ENCODE measurements around the gene LRRC63. TPM values are rescaled to one million over a fixed set of nuclear protein-coding genes. Genes with fewer than 3 reads are reported as not detected.

Gene LRRC63
- total RNA-seq, 3 donors from 2014 or later = not detected

GRCh38 chr13:46171217-46171616 is 40.5 kb upstream of the LRRC63 start:
- TF ChIP-seq, protein P1, sequence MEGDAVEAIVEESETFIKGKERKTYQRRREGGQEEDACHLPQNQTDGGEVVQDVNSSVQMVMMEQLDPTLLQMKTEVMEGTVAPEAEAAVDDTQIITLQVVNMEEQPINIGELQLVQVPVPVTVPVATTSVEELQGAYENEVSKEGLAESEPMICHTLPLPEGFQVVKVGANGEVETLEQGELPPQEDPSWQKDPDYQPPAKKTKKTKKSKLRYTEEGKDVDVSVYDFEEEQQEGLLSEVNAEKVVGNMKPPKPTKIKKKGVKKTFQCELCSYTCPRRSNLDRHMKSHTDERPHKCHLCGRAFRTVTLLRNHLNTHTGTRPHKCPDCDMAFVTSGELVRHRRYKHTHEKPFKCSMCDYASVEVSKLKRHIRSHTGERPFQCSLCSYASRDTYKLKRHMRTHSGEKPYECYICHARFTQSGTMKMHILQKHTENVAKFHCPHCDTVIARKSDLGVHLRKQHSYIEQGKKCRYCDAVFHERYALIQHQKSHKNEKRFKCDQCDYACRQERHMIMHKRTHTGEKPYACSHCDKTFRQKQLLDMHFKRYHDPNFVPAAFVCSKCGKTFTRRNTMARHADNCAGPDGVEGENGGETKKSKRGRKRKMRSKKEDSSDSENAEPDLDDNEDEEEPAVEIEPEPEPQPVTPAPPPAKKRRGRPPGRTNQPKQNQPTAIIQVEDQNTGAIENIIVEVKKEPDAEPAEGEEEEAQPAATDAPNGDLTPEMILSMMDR (IDR thresholded peaks at IDR 0.05) = no peak
- H3K9me3 ChIP-seq = no peaks in the 10 kb centered on the region
- H3K4me3 ChIP-seq = no peak overlapping the region
- no peaks in the 10 kb centered on the region for H3K36me3 ChIP-seq (ENCODE audit: low read depth)
- intact Hi-C loops (cut with DNase I, micrococcal nuclease) = no loop called here
- ATAC-seq = no peak
- no peak for DNase-seq
- H3K4me1 ChIP-seq (ENCODE audit: low read depth) = no peaks in the 10 kb centered on the region

DNA sequence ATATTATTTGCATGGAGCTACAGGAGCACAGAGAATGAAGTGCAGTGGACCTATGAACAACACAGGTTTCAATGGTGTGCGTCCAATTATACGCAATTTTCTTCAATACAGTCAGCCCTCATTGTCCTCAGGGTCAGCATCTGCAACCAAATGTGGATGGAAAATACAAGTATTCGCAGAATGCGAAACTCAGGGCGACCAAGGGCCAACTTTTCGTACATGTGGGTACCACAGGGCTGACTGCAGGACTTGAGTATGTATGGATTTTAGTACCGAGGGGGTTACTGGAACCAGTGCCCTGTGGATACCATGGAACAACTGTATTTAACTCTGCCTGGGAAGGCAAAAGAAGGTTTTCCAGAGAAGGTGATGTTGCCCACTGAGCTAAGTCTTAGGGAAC is 40.0 kb upstream of the LRRC63 start:
- Histone ChIP-seq H3K4me1 (ENCODE audit: low read depth) (no peaks in the 10 kb centered on the region), H3K36me3 (ENCODE audit: low read depth) (no peaks in the 10 kb centered on the region), H3K4me3 (no peak overlapping the region), H3K9me3 (no peaks in the 10 kb centered on the region)
- intact Hi-C loops (cut with DNase I, micrococcal nuclease) = no loop called here
- DNase-seq (no peak), ATAC-seq (no peak)
- TF ChIP-seq, protein P1 (IDR thresholded peaks at IDR 0.05) = no peak

- peak; percentile 71 for ATAC-seq
- Histone ChIP-seq H3K4me3 (no peak overlapping the region), H3K4me1 (ENCODE audit: low read depth) (no peaks in the 10 kb centered on the region), H3K9me3 (no peaks in the 10 kb centered on the region), H3K36me3 (ENCODE audit: low read depth) (no peaks in the 10 kb centered on the region)
- TF ChIP-seq, protein P1 (IDR thresholded peaks at IDR 0.05) = no peak
- intact Hi-C loops (cut with DNase I, micrococcal nuclease) = no loop called here
- DNase-seq = peak in 2 of 3 donors; percentile 36 to 69
Observed at GRCh38 chr13:46172531-46172991, 39.2 kb upstream of the LRRC63 start.

DNA sequence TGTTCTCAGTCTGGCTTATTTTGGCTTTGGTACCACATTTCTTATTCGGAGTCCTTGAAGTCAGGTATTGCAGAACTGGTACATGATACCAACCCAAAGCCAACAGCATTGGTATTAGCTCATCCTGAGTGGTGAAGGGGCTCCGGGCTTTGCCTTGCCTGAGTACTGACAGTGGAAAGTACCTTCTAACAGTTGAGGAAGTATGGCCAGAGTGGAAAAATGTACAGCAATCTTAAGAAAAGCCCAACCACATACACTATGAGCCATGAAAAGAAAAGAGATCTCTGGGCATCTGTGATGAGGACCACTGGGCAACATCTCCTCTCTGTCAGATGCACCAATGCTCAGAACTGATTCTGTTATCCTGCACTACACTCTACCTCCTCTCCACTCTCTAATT is 38.1 kb upstream of the LRRC63 start:
- Histone ChIP-seq H3K36me3 (ENCODE audit: low read depth) (no peaks in the 10 kb centered on the region), H3K4me3 (no peak overlapping the region), H3K9me3 (no peaks in the 10 kb centered on the region), H3K4me1 (ENCODE audit: low read depth) (no peaks in the 10 kb centered on the region)
- DNase-seq (no peak), ATAC-seq (no peak)
- intact Hi-C loops (cut with DNase I, micrococcal nuclease) = no loop called here
- TF ChIP-seq, protein P1 (IDR thresholded peaks at IDR 0.05) = no peak

DNA sequence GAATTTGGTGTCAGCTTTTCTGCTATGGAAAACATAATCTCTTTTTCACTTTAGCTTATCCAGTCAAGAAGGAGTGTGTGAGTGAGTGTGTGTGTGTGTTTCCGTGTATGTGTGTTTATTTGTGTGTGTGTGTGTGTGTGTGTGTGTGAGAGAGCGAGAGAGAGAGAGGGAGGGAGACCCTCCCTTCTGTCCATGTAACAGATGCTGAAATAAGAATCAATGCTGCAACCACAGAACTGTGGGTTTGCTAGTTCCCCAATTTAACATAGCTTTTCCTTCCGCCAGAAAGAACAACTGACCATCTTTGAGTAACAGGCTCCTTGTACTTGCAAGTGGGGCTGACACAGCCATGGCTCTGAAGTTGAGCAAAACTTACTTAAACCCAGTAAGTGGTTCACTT is 35.0 kb upstream of the LRRC63 start:
- Histone ChIP-seq H3K4me1 (ENCODE audit: low read depth) (no peaks in the 10 kb centered on the region), H3K4me3 (no peak overlapping the region), H3K36me3 (ENCODE audit: low read depth) (no peaks in the 10 kb centered on the region), H3K9me3 (no peaks in the 10 kb centered on the region)
- peak; percentile 63 for ATAC-seq
- intact Hi-C loops (cut with DNase I, micrococcal nuclease) = no loop called here
- peak in 1 of 3 donors; percentile 42 for DNase-seq
- TF ChIP-seq, protein P1 (IDR thresholded peaks at IDR 0.05) = no peak

DNA sequence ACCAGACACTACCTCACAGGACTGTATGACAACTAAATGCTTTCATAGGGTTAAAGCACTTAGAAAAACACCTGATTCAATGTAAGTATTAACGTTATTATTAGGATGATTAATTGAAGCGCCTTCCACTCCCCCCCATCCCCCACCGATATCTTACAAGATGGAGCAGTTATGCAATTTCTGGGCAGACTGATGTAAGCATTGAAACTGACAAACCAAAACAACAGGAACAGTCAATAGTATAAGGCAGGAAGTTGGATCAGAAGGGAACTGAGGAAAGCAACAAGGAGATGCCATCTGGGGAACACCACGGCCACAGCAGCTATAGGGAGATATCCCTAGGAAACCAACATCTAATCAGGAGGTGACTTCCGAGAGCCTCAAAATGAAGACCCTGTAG is 33.6 kb upstream of the LRRC63 start:
- no peaks in the 10 kb centered on the region for H3K36me3 ChIP-seq (ENCODE audit: low read depth)
- DNase-seq (peak in 1 of 3 donors; percentile 32), ATAC-seq (no peak)
- no peak overlapping the region for H3K4me3 ChIP-seq
- TF ChIP-seq, protein P1 (IDR thresholded peaks at IDR 0.05) = no peak
- no peaks in the 10 kb centered on the region for H3K4me1 ChIP-seq (ENCODE audit: low read depth)
- intact Hi-C loops (cut with DNase I, micrococcal nuclease) = no loop called here
- H3K9me3 ChIP-seq = no peaks in the 10 kb centered on the region

Measured in mucosa of descending colon (tissue), 3 donors.